Suppressor macrophage treated with lipopolysaccharide for 4 hours (primary cell): ENCODE measurements around the gene SMDT1.
"Not testable (repeated sequence)": the region's sequence is repeated elsewhere in the genome, so short reads cannot be mapped to it uniquely, and the experiment has no call there.

Source experiments
- DNase-seq: peaks from one replicate; pipeline ENCODE4 v3.0.0-alpha.2; 2020

The SMDT1 gene

GRCh38 chr22:42112793-42113192 lies 33.3 kb downstream of the SMDT1 start:
- not testable (repeated sequence) for DNase-seq

- DNase-seq: no peak
Observed at GRCh38 chr22:42114721-42115120, 35.2 kb downstream of the SMDT1 start.

- DNase-seq: not testable (repeated sequence)
Observed at GRCh38 chr22:42115420-42115830, 35.9 kb downstream of the SMDT1 start.

- no peak for DNase-seq
Observed at GRCh38 chr22:42116848-42117424, 37.4 kb downstream of the SMDT1 start.

GRCh38 chr22:42120231-42121021 lies 40.9 kb downstream of the SMDT1 start:
- DNase-seq: not testable (repeated sequence)

GRCh38 chr22:42123529-42123928 lies 44.0 kb downstream of the SMDT1 start:
- not testable (repeated sequence) for DNase-seq

- DNase-seq: no peak
Observed at GRCh38 chr22:42127606-42128005, 48.1 kb downstream of the SMDT1 start.

GRCh38 chr22:42128007-42128406 lies 48.5 kb downstream of the SMDT1 start:
- DNase-seq: not testable (repeated sequence)

- not testable (repeated sequence) for DNase-seq
Observed at GRCh38 chr22:42128776-42129694, 49.5 kb downstream of the SMDT1 start.

GRCh38 chr22:42130182-42130581 lies 50.7 kb downstream of the SMDT1 start:
- not testable (repeated sequence) for DNase-seq

GRCh38 chr22:42130639-42131431 lies 51.3 kb downstream of the SMDT1 start, which contains the start of gene CYP2D6:
CYP2D6 (minus strand) TSS chr22:42130810; CDS start chr22:42130791, 19 bp downstream.
- not testable (repeated sequence) for DNase-seq

- DNase-seq: no peak
Observed at GRCh38 chr22:42131562-42131961, 52.1 kb downstream of the SMDT1 start.

GRCh38 chr22:42132457-42132856 lies 53.0 kb downstream of the SMDT1 start:
- no peak for DNase-seq
